GM10266 (cell line): ENCODE results near the gene SYNPO2.

ENCODE experiments used
- DNase-seq: peaks from one replicate; pipeline ENCODE4 v3.0.0; 2012; ENCODE audit errors: extremely low spot score
- TF ChIP-seq, protein P1 (sequence below): IDR thresholded peaks from 2 replicates; pipeline ENCODE4 v1.5.1; 2012; ENCODE audit warnings: mild to moderate bottlenecking, low read depth; ENCODE audit not compliant: control insufficient read depth, insufficient read depth; ENCODE audit errors: missing control alignments

The SYNPO2 gene

GRCh38 chr4:118905566-118905965 lies 16.9 kb downstream of the SYNPO2 start:
- DNase-seq: no peak
- TF ChIP-seq, protein P1, sequence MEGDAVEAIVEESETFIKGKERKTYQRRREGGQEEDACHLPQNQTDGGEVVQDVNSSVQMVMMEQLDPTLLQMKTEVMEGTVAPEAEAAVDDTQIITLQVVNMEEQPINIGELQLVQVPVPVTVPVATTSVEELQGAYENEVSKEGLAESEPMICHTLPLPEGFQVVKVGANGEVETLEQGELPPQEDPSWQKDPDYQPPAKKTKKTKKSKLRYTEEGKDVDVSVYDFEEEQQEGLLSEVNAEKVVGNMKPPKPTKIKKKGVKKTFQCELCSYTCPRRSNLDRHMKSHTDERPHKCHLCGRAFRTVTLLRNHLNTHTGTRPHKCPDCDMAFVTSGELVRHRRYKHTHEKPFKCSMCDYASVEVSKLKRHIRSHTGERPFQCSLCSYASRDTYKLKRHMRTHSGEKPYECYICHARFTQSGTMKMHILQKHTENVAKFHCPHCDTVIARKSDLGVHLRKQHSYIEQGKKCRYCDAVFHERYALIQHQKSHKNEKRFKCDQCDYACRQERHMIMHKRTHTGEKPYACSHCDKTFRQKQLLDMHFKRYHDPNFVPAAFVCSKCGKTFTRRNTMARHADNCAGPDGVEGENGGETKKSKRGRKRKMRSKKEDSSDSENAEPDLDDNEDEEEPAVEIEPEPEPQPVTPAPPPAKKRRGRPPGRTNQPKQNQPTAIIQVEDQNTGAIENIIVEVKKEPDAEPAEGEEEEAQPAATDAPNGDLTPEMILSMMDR: no peak

GRCh38 chr4:118909173-118909956 lies 20.7 kb downstream of the SYNPO2 start:
- DNase-seq: no peak

GRCh38 chr4:118910221-118910620 lies 21.6 kb downstream of the SYNPO2 start:
- TF ChIP-seq, protein P1: no peak
- no peak for DNase-seq

More at GRCh38 chr4:118909173-118909956, 20.7 kb downstream of the SYNPO2 start:
- TF ChIP-seq, protein P1: no peak

GRCh38 chr4:118911238-118911703 lies 22.6 kb downstream of the SYNPO2 start:
- TF ChIP-seq, protein P1: no peak
- no peak for DNase-seq

- DNase-seq: no peak
- TF ChIP-seq, protein P1: no peak
Measured at GRCh38 chr4:118915468-118915867, 26.8 kb downstream of the SYNPO2 start.

DNA sequence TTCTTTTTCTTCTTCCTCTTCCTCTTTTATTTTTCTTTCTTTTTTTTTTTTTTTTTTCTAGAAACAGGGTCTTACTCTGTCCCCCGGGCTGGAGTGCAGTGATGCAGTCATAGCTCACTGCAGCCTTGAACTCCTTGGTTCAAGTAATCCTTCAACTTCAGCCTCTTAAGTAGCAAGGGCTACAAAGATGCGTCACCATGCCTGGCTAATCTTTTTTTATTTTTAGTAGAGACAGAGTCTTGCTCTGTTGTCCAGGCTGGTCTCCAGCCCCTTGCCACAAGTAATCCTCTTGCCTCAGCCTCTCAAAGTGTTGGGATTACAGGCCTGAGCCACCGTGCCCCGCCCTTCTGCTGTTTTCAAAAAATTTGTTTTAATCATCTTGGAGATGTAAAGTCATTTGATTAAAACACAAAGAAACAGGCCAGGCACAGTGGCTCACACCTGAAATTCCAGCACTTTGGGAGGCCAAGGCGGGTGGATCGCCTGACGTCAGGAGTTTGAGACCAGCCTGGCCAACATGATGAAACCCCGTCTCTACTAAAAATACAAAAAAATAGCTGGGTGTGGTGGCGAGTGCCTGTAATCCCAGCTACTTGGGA lies 28.1 kb downstream of the SYNPO2 start:
- TF ChIP-seq, protein P1: no peak
- DNase-seq: no peak

DNA sequence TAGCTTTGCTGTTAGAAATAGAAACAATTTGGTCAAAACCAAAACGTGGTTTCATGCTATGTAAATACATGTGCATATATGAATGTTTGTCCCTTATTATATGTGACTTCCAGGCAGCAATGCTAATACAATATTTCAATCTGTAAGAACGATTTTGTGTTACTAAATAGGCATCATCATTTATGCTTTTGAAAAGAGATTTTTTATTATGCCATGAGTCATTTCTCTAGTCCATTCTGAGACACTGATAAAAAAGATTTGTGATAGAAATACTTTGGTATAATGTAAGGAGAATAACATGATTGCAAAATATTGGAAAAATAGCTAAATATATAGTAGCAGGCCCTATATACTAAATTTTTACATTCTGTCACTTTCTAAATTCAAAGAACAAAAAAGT lies 28.9 kb downstream of the SYNPO2 start:
- TF ChIP-seq, protein P1: no peak
- DNase-seq: no peak
